Measurements from ENCODE around the gene AK1.
"Not testable (repeated sequence)": the region's sequence is repeated elsewhere in the genome, so short reads cannot be mapped to it uniquely, and the experiment has no call there.

Gene AK1

DNA sequence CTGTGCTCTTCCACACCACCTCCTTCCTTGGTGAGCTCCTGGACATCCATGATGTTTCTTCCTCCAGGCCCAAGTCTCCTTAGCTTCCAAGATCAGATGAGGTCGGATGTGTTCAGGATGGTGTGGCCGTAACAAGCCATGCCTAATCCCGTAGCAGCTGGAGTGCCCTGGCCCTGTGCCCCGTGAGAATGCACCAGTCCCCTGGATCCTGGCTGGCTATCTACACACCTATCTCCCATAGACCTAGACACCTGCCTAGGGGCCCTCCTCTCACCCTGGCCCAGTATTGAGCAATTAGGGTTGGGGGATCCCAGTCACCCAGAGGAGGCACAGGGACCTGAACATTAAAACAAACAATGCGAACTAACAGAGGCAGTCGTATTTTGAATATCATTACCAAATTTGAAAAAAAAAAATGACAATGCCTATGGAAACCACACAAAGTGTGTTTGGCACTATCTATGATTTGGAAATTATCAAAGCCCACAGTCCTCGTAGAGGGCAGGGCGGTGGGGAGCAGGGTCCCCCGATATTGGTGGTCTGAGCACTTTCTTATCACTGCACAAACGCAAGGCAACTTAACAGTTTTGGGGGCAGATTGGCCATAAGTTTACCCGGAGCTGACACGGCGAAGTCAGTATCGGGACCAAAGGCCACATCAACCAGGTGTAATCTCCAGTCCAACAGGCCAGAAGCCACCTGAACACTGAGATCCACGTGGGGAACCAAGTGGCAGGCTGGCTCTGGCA, 36.2 kb downstream of the AK1 start:
- Histone ChIP-seq H3K4me3 (ENCODE audit: low read depth, low read length) (no peak overlapping the region), H3K27ac (peak overlapping the region; percentile 11; the same call in 1 of the 2 replicates), H3K36me3 (no peaks in the 10 kb centered on the region), H3K9me3 (ENCODE audit: severe bottlenecking) (no peaks in the 10 kb centered on the region), H3K27me3 (ENCODE audit: insufficient read depth, low read depth, severe bottlenecking) (no peaks in the 10 kb centered on the region)
- TF ChIP-seq, protein P1, sequence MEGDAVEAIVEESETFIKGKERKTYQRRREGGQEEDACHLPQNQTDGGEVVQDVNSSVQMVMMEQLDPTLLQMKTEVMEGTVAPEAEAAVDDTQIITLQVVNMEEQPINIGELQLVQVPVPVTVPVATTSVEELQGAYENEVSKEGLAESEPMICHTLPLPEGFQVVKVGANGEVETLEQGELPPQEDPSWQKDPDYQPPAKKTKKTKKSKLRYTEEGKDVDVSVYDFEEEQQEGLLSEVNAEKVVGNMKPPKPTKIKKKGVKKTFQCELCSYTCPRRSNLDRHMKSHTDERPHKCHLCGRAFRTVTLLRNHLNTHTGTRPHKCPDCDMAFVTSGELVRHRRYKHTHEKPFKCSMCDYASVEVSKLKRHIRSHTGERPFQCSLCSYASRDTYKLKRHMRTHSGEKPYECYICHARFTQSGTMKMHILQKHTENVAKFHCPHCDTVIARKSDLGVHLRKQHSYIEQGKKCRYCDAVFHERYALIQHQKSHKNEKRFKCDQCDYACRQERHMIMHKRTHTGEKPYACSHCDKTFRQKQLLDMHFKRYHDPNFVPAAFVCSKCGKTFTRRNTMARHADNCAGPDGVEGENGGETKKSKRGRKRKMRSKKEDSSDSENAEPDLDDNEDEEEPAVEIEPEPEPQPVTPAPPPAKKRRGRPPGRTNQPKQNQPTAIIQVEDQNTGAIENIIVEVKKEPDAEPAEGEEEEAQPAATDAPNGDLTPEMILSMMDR (IDR thresholded peaks at IDR 0.05; ENCODE audit: low read depth, low read length), result no peak
- no peak for DNase-seq

DNA sequence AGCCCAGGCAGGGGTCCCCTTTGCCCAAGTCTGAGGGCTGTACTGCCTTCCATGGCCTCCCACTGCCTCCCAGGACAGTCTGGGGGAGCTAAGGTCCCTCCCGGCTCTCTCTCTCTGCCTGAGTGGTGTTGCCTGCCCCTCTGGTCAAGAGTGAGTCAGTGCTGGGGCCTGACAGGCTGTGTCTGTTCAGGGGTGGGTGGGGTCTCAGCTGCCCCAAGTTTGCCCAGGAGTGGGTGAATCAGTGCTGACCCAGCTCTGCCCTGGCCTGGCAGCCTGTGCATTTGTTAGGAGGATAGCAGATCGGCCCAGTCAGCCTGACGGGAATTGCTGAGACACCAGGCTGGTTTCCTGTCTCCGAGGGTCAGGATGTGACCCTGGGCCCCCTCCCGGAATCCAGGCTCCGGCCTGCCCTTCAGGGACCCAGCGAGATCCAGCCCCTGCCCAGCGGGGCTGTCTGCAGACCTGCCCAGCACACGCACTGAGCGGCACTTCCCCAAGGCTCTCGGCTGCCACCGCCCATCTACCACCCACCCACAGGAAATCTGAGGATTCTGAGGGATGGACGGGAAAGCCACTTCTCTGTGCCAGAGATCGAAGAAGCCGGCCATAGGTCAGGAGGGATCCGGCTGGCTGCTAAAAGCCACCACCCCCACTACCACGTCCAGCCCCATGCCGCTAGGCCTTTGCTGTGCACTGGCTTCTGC, 38.9 kb downstream of the AK1 start:
- H3K4me3 ChIP-seq (ENCODE audit: low read depth, low read length), result no peak overlapping the region
- no peak overlapping the region for H3K27ac ChIP-seq
- no peak for DNase-seq
- TF ChIP-seq, protein P1 (IDR thresholded peaks at IDR 0.05; ENCODE audit: low read depth, low read length), result no peak
- no peaks in the 10 kb centered on the region for H3K36me3 ChIP-seq
- H3K9me3 ChIP-seq (ENCODE audit: severe bottlenecking), result peaks cover 2% of the 10 kb centered on the region
- no peaks in the 10 kb centered on the region for H3K27me3 ChIP-seq (ENCODE audit: insufficient read depth, low read depth, severe bottlenecking)

DNA sequence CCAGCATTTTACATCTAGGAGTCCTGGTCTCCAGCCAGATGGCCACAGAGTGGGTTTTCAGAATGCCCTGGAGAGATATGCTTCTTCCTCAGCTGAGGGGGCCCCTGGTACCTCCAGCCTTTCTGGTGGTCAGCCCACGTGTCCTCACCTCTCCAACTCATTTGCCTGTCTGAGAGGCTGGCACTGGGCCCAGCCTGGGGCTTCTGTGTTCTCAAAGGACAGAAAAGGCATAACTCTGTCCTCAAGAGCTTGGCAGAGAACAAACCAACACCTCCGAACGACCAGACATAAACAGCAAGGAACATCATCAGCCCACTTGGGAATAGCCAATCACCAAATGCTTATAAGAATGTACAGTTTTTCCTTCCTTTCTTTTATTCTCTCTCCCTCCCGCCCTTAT, 40.1 kb downstream of the AK1 start:
- H3K27ac ChIP-seq, result no peak overlapping the region
- H3K27me3 ChIP-seq (ENCODE audit: insufficient read depth, low read depth, severe bottlenecking), result no peaks in the 10 kb centered on the region
- no peak for DNase-seq
- TF ChIP-seq, protein P1 (IDR thresholded peaks at IDR 0.05; ENCODE audit: low read depth, low read length), result no peak
- H3K9me3 ChIP-seq (ENCODE audit: severe bottlenecking), result peaks cover 2% of the 10 kb centered on the region
- H3K36me3 ChIP-seq, result no peaks in the 10 kb centered on the region
- no peak overlapping the region for H3K4me3 ChIP-seq (ENCODE audit: low read depth, low read length)

DNA sequence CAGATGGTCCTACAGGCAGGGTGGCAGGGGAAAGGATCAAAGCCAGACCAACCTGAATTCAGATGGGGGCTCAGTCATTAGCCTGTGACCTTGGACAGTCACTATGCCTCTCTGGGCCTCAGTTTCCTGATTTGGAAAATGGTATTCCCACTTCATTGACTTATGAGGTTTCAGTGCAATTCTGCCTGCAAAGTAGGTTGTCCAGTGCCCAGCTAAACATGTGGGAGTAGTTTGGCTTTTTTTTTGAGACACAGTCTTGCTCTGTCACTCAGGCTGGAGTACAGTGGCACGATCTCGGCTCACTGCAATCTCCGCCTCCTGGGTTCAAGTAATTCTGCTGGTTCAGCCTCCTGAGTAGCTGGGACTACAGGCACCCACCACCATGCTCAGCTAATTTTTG, 40.9 kb downstream of the AK1 start:
- DNase-seq; H3K4me3 ChIP-seq (ENCODE audit: low read depth, low read length); H3K27ac ChIP-seq; H3K9me3 ChIP-seq (ENCODE audit: severe bottlenecking); H3K27me3 ChIP-seq (ENCODE audit: insufficient read depth, low read depth, severe bottlenecking); H3K36me3 ChIP-seq: not testable (repeated sequence)

DNA sequence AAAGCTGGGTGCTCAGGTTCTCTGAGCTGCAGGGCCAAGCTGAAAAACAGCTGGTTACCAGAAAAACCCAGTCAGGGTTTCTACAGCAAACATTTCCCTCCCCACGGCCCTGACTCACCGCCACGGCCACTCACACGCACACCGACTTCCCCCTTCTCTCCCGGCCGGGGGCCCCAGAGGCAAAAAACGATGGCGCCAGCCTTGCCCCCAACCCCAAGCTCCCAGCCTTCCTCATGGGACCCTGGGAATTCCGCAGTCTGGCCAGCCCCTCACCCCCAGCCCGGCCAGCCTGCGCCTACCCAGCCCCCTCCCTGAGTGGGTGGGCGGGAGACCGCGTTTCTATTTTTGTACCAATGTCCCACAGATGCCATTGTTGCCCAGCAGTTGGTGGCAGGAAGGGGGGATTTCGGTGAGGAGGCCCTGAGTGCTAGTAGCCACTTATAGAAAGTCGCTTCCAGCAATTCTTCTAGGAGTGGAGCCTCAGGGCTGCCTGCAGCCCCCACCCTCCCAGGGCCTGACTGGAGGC, 41.4 kb downstream of the AK1 start:
- Histone ChIP-seq H3K4me3 (ENCODE audit: low read depth, low read length) (no peak overlapping the region), H3K36me3 (no peaks in the 10 kb centered on the region), H3K27ac (no peak overlapping the region), H3K9me3 (ENCODE audit: severe bottlenecking) (peaks cover 2% of the 10 kb centered on the region), H3K27me3 (ENCODE audit: insufficient read depth, low read depth, severe bottlenecking) (no peaks in the 10 kb centered on the region)
- DNase-seq, result no peak
- TF ChIP-seq, protein P1 (IDR thresholded peaks at IDR 0.05; ENCODE audit: low read depth, low read length), result no peak

DNA sequence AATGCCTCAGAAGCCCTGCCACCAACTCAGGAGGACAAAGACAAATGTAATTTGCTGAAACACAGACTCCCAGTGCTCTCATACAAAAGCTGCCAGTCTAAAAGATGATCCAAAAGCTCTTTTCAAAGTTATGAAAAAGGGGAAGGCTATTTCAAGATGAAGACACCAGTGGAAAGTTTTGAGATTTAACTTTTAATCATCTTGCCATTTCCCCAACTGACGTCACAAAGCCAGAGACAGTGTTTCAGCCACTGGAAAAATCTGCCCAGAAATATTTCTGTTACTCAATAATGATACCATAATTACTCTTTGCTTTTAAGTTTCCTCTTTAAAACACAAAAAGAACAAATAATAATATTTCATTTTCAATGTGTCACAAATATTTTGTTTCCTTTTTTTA, 43.9 kb downstream of the AK1 start:
- no peak overlapping the region for H3K27ac ChIP-seq
- H3K36me3 ChIP-seq, result no peaks in the 10 kb centered on the region
- DNase-seq, result no peak
- no peaks in the 10 kb centered on the region for H3K27me3 ChIP-seq (ENCODE audit: insufficient read depth, low read depth, severe bottlenecking)
- no peak overlapping the region for H3K4me3 ChIP-seq (ENCODE audit: low read depth, low read length)
- TF ChIP-seq, protein P1 (IDR thresholded peaks at IDR 0.05; ENCODE audit: low read depth, low read length), result no peak
- peaks cover 2% of the 10 kb centered on the region for H3K9me3 ChIP-seq (ENCODE audit: severe bottlenecking)
